ENCODE measurements around the gene BTBD1.

DNA sequence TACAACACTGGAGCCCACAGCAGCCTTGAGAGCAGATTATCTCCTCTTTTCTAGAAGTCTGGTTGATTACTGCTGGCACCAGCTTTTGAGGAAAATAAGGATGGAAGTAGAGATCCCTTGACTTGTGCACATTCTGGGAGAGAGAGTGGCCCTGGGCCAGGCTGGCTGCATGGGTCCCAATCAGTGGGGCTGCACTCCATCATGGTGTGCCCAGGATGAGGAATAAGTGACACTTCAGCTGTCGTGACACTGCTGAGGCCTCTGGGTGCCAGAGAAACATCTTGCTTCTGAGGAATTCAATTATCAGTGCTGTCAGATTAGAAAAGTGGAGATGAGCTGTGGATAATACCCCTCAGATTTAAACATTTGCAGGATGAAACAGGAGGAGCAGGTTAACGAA lies 72.0 kb downstream of the BTBD1 start:
- TF ChIP-seq, protein P1, sequence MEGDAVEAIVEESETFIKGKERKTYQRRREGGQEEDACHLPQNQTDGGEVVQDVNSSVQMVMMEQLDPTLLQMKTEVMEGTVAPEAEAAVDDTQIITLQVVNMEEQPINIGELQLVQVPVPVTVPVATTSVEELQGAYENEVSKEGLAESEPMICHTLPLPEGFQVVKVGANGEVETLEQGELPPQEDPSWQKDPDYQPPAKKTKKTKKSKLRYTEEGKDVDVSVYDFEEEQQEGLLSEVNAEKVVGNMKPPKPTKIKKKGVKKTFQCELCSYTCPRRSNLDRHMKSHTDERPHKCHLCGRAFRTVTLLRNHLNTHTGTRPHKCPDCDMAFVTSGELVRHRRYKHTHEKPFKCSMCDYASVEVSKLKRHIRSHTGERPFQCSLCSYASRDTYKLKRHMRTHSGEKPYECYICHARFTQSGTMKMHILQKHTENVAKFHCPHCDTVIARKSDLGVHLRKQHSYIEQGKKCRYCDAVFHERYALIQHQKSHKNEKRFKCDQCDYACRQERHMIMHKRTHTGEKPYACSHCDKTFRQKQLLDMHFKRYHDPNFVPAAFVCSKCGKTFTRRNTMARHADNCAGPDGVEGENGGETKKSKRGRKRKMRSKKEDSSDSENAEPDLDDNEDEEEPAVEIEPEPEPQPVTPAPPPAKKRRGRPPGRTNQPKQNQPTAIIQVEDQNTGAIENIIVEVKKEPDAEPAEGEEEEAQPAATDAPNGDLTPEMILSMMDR (IDR thresholded peaks at IDR 0.05; ENCODE audit: poor library complexity): no peak
- TF ChIP-seq EZH2phosphoT487 (IDR thresholded peaks at IDR 0.05; ENCODE audit: low read depth, severe bottlenecking, unreplicated experiment): no peak

Measured in hepatocyte (in vitro differentiated cells).